GM18499 (cell line): ENCODE results near the gene LZIC.

Experiments
- ATAC-seq: cut with Tn5 transposase; IDR thresholded peaks from one replicate; pipeline ENCODE4 v1.9.1; 2021; ENCODE audit warnings: moderate number of reproducible peaks; ENCODE audit not compliant: insufficient read depth, unreplicated experiment

Gene LZIC

DNA sequence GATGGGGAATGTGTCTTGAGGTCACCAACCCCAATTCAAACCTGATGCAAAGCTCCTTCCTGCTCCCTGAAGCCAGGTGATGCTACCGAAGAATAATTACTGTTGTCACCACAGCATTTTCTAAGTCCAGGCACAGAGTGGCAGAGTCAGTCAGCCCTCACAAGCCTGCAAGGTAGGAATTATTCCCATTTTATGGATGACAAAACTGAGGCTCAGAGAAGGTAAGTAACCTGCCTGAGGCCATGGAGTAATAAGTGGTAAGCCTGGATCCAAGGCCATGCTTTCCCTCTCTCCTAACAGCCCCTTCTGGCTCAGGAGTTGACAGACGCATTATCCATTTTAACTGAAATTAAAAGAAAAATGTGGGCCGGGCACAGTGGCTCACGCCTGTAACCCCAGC is 56.1 kb downstream of the LZIC start:
- ATAC-seq = no peak

DNA sequence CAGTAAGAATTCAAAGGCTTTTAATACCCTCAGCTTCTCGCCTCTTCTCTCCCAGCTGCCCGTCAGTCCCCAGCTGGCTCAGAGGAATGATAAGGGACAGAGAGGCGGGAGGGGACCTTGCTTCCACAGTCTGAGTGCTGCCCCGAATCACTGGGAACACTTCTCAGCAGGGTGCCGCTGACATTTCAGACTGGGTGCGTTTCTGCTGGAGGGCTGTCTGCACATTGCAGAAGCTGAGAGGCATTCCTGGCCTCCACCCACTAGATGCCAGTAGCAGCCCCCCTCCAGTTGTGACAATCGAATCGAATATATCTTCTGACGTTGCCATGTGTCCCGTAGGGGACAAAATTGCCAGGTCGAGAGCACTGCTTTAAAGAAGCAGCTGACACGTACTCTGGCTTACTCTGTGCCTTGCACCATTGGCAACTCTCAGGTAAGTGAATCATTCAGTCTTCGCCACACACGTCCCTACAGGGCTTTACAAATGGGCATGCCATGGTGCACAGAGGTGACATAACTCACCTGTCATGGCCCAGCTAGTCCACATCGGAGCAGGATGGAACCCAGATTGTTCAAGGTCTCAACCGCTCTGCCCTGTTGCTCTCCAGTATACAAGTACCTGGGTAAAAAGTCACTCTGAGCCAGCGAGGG is 57.0 kb downstream of the LZIC start:
- no peak for ATAC-seq

DNA sequence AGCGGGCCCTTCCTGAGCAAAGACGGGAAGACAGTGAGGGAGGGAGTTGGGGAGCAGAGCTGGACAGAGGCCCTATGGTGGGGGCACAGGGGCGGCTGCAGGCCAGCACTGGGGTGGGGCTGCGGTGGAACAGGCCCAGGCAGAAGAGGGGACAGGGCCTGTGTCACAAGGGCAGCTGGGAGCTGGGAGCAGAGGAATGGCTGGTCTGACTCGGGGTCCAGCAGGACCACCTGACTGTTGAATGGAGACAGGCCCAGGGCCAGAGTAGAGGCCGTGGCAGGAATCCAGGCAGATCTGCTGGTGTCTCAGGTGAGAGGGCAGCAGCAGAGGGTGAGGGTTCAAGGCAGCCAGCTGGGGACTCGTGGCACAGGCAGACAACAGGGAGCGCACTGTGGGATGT is 58.4 kb downstream of the LZIC start:
- ATAC-seq = no peak

DNA sequence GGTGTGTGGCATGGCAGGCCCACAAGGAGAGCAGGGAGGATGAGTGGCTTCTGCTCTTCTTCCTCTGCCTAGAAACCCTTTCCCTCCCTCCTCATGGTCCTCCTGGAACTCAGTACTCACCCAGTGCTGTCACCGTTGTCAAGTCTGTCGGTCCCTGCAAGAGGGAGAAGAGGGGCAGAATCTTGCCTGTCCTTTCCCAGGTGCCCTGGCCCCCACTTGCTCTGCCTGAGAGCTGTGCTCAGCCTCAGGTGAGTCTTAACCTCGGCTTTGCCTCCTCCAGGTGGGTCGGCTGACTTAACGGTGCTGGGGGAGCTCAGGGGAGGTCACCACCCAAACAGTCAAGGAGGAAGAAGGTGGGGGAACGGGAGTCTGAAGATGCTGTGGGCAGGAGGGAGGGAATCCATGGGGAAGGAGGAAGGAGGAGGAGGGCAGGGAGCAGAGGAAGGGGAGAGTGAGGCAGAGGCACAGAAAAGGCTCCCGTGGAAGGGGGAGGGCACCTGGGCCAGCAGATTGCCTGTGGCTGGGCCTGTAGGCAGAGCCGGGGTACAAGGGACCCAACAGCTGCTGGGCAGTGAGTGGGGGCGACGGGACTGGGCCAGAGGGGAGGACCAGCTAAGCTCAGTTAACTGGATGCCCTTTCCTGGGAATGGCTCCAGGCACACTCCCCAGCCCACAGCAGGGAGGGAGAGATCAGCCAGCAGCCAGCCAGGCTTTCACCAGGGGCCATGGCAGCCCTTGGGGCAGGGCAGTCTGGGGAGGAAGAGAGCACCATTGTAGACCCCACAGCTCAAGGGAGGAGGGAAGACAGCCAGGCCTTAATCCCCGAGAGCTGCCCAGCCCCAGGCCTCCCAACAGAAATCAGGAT is 59.4 kb downstream of the LZIC start:
- ATAC-seq = no peak

DNA sequence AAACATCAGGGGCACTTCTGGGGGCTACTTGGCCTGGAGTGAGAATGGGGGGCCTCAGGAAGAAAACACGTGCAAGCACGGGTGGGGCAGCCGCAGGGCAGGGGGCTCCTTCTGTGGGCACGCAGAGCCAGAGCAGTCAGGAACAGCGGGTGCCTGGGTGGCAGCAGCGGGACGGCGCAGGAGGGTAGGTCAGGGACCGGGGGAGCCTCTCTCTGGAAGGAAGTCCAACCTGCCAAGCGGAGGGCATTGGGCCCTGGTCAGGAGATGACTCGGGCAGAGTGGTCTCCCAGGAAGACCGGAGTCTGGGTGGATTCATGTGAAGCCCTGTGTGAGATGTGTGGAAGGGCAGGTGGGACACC is 60.3 kb downstream of the LZIC start:
- ATAC-seq = no peak

DNA sequence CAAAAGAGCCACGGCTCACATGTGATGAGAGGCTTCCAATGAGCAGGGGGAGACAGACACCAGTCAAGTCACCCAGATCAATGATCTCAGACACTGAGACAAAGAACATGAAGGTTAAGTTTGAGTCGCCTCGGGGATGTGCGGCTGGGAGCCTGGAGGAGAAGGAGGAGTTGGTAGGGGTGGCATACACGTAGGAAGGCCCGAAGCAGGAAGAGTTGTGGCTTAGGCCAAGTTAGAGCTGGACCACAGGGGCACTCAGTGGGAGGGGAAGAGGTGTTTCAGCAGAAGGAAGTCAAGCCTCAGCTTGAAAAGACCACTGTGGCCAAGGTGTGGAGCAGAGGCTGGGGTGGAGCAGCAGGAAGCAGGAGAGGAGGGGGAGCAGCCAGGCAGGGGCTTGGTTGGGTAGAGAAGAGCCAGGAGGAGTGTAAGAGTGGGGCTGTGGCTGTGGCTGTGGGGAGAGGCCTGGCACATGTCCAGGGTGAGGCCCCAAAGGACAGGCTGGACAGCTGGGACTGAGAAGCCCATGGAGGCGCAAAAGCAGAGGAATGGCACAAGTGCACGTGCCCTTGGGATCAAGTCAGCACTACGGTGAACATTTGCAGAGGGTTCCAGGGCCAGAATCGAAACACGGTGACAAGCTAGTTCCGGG is 60.8 kb downstream of the LZIC start:
- ATAC-seq = no peak

DNA sequence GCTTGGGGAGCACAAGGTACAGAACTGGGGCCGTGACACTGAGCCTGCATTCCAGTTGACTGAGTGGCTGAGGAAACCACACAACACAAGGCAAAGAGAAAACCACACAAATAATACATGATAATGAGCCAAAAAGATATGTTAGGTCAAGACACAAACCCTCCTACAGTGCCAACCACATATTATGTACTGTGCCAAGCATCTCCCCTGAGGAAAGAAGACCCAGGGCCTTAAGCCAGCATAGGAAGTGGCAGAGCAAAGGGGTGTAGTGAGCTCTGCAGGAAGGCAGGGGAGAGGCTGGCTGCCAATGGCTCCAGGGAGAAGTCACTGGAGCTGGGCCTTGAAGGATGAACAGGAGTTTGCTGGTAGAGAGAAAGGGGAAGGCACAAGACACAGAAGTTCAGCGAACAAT is 61.3 kb downstream of the LZIC start:
- ATAC-seq = no peak
